ENCODE measurements around the gene CD99.

CD99 gene

GRCh38 chrX:2781226-2781571 is 90.1 kb downstream of the CD99 start:
- H3K9ac ChIP-seq (ENCODE audit: low read length), result no peak overlapping the region
- H3K4me2 ChIP-seq (ENCODE audit: low read depth, low read length, poor library complexity, severe bottlenecking), result no peak overlapping the region
- H3K9me3 ChIP-seq (ENCODE audit: insufficient read depth, low read length), result no peaks in the 10 kb centered on the region
- no peaks in the 10 kb centered on the region for H3K9me2 ChIP-seq (replicated peaks; ENCODE audit: insufficient read depth, low read length)
- H4K20me1 ChIP-seq (ENCODE audit: low read depth, low read length), result no peaks in the 10 kb centered on the region
- no peaks in the 10 kb centered on the region for H3F3A ChIP-seq (ENCODE audit: insufficient read depth)
- H3K27ac ChIP-seq (ENCODE audit: low read depth, low read length), result no peak overlapping the region
- no peaks in the 10 kb centered on the region for H3K36me3 ChIP-seq (ENCODE audit: low read length)
- TF ChIP-seq EZH2phosphoT487 (conservative IDR thresholded peaks at IDR 0.05; ENCODE audit: low read length) (no peak), CTCF (IDR thresholded peaks at IDR 0.05; ENCODE audit: insufficient read depth, low read length, poor library complexity, severe bottlenecking) (no peak)
- H2AFZ ChIP-seq (ENCODE audit: low read depth, low read length, severe bottlenecking), result no peak overlapping the region
- H3K79me2 ChIP-seq (ENCODE audit: insufficient read depth, low read length), result no peaks in the 10 kb centered on the region
- no peak overlapping the region for H3K4me3 ChIP-seq (ENCODE audit: insufficient read depth, low read length, poor library complexity, severe bottlenecking)
- H3K27me3 ChIP-seq (ENCODE audit: low read length), result no peaks in the 10 kb centered on the region

GRCh38 chrX:2781698-2782097 is 90.6 kb downstream of the CD99 start:
- H3K36me3 ChIP-seq (ENCODE audit: low read length), result no peaks in the 10 kb centered on the region
- no peak overlapping the region for H3K9ac ChIP-seq (ENCODE audit: low read length)
- no peaks in the 10 kb centered on the region for H4K20me1 ChIP-seq (ENCODE audit: low read depth, low read length)
- TF ChIP-seq CTCF (IDR thresholded peaks at IDR 0.05; ENCODE audit: insufficient read depth, low read length, poor library complexity, severe bottlenecking), result no peak
- no peak for TF ChIP-seq EZH2phosphoT487 (conservative IDR thresholded peaks at IDR 0.05; ENCODE audit: low read length)
- no peak overlapping the region for H2AFZ ChIP-seq (ENCODE audit: low read depth, low read length, severe bottlenecking)
- no peaks in the 10 kb centered on the region for H3K27me3 ChIP-seq (ENCODE audit: low read length)
- H3K27ac ChIP-seq (ENCODE audit: low read depth, low read length), result no peak overlapping the region
- H3K4me3 ChIP-seq (ENCODE audit: insufficient read depth, low read length, poor library complexity, severe bottlenecking), result no peak overlapping the region
- H3K9me2 ChIP-seq (replicated peaks; ENCODE audit: insufficient read depth, low read length), result no peaks in the 10 kb centered on the region
- H3K79me2 ChIP-seq (ENCODE audit: insufficient read depth, low read length), result no peaks in the 10 kb centered on the region
- H3K4me2 ChIP-seq (ENCODE audit: low read depth, low read length, poor library complexity, severe bottlenecking), result no peak overlapping the region
- no peaks in the 10 kb centered on the region for H3K9me3 ChIP-seq (ENCODE audit: insufficient read depth, low read length)
- no peaks in the 10 kb centered on the region for H3F3A ChIP-seq (ENCODE audit: insufficient read depth)

- Histone ChIP-seq H3K36me3 (ENCODE audit: low read length) (no peaks in the 10 kb centered on the region), H4K20me1 (ENCODE audit: low read depth, low read length) (no peaks in the 10 kb centered on the region), H3F3A (ENCODE audit: insufficient read depth) (no peaks in the 10 kb centered on the region), H3K9me3 (ENCODE audit: insufficient read depth, low read length) (no peaks in the 10 kb centered on the region), H3K4me2 (ENCODE audit: low read depth, low read length, poor library complexity, severe bottlenecking) (no peak overlapping the region), H3K9me2 (replicated peaks; ENCODE audit: insufficient read depth, low read length) (no peaks in the 10 kb centered on the region), H3K27me3 (ENCODE audit: low read length) (no peaks in the 10 kb centered on the region), H3K27ac (ENCODE audit: low read depth, low read length) (no peak overlapping the region), H3K9ac (ENCODE audit: low read length) (no peak overlapping the region), H2AFZ (ENCODE audit: low read depth, low read length, severe bottlenecking) (no peak overlapping the region), H3K4me3 (ENCODE audit: insufficient read depth, low read length, poor library complexity, severe bottlenecking) (no peak overlapping the region), H3K79me2 (ENCODE audit: insufficient read depth, low read length) (no peaks in the 10 kb centered on the region)
- TF ChIP-seq EZH2phosphoT487 (conservative IDR thresholded peaks at IDR 0.05; ENCODE audit: low read length), result no peak
- no peak for TF ChIP-seq CTCF (IDR thresholded peaks at IDR 0.05; ENCODE audit: insufficient read depth, low read length, poor library complexity, severe bottlenecking)
Measured at GRCh38 chrX:2782171-2782570, 91.1 kb downstream of the CD99 start.

- Histone ChIP-seq H4K20me1 (ENCODE audit: low read depth, low read length) (no peaks in the 10 kb centered on the region), H3K27ac (ENCODE audit: low read depth, low read length) (no peak overlapping the region), H3K79me2 (ENCODE audit: insufficient read depth, low read length) (no peaks in the 10 kb centered on the region), H3K9me3 (ENCODE audit: insufficient read depth, low read length) (no peaks in the 10 kb centered on the region), H2AFZ (ENCODE audit: low read depth, low read length, severe bottlenecking) (no peak overlapping the region), H3K9me2 (replicated peaks; ENCODE audit: insufficient read depth, low read length) (no peaks in the 10 kb centered on the region), H3K27me3 (ENCODE audit: low read length) (no peaks in the 10 kb centered on the region), H3K36me3 (ENCODE audit: low read length) (no peaks in the 10 kb centered on the region), H3F3A (ENCODE audit: insufficient read depth) (no peaks in the 10 kb centered on the region), H3K9ac (ENCODE audit: low read length) (no peak overlapping the region), H3K4me3 (ENCODE audit: insufficient read depth, low read length, poor library complexity, severe bottlenecking) (no peak overlapping the region), H3K4me2 (ENCODE audit: low read depth, low read length, poor library complexity, severe bottlenecking) (no peak overlapping the region)
- no peak for TF ChIP-seq CTCF (IDR thresholded peaks at IDR 0.05; ENCODE audit: insufficient read depth, low read length, poor library complexity, severe bottlenecking)
- TF ChIP-seq EZH2phosphoT487 (conservative IDR thresholded peaks at IDR 0.05; ENCODE audit: low read length), result no peak
Measured at GRCh38 chrX:2782778-2783177, 91.7 kb downstream of the CD99 start.

All from SU-DHL-6 (cell line).